ENCODE data around the gene SORCS2. TPM values are rescaled to one million over a fixed set of nuclear protein-coding genes. Genes with fewer than 3 reads are reported as not detected.

Gene SORCS2
- total and polyA plus RNA-seq, 2 of the 4 experiments (the other 2 are of a cell fraction): 0.36 to 0.62 TPM

DNA sequence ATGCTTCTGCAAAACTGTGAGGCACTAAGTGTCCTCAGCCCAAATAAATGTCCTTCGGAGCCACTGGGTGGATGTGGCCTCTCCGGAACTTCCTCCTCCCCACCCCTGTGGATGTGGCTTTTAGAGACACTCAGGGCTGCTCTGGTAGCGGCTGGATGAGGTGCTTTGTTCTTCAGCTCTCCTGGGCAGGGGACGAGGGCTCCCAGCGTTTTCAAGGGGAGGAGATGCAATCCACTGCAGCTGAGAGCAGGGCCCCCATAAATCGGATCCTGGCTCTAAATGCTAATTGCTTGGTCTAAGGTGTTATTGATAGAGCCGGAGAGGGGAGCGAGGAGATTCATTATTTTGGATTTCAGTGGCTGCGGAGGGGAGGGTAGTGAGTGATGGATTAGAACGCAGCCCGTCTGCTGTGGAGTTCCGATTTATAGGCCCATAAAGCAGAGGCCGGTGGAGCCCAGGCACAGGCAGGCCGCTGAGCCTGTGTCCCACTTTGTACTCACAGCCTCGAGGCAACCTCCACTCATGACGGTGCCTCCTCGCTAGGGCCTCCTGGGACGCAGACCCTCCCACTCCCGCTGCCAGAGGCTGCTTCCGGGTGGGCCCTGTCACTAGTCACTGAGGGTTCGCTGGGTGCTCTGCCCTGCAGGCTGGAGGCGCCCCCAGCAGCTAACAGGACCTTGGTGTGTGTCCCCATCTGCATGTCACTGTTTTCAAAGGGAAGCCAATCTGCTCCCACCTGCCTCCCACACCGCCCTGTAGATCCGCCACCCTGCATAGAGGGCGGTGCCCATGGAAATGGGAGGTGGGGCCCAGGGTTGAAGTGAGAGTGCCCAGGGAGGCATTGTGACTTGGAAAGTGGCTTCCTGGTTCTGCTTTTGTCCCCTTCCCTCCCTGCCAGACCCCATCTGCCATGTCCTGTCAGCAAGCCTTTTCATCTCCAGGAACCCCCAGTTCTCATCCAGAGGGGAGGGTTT, 377.8 kb downstream of the SORCS2 start:
- Histone ChIP-seq H3K4ac (ENCODE audit: low read depth, low read length) (no peak overlapping the region), H3K9ac (ENCODE audit: low read depth, low read length) (no peak overlapping the region), H3K4me1 (ENCODE audit: control insufficient read depth, insufficient read depth, low read length) (no peaks in the 10 kb centered on the region), H3K79me1 (ENCODE audit: low read depth in 1 of 2, low read length in 2 of 2) (no peaks in the 10 kb centered on the region), H3K9me1 (ENCODE audit: insufficient read depth, low read length) (no peaks in the 10 kb centered on the region), H3K23ac (ENCODE audit: low read depth, low read length) (no peak overlapping the region), H2AK9ac (replicated peaks; ENCODE audit: low read depth, low read length, poor library complexity) (no peak overlapping the region), H2AK5ac (ENCODE audit: low read depth, low read length) (no peak overlapping the region), H4K8ac (ENCODE audit: low read depth in 2 of 2, low read length in 2 of 2) (no peak overlapping the region), H3K27ac (ENCODE audit: insufficient read depth, low read length) (no peak overlapping the region), H2BK5ac (ENCODE audit: low read depth, low read length, poor library complexity, severe bottlenecking) (no peak overlapping the region), H3K56ac (ENCODE audit: extremely low read depth, insufficient read depth, low read length) (no peak overlapping the region), H2AFZ (replicated peaks; ENCODE audit: low read length, poor library complexity) (no peak overlapping the region), H3K14ac (replicated peaks; ENCODE audit: low read depth, low read length) (no peak overlapping the region), H3K9me3 (ENCODE audit: control insufficient read depth, insufficient read depth, low read length) (peaks cover 11% of the 10 kb centered on the region), H3K4me3 (ENCODE audit: insufficient read depth, low read depth, low read length) (no peak overlapping the region), H3K27me3 (ENCODE audit: control insufficient read depth, insufficient read depth, low read length) (peaks cover 6% of the 10 kb centered on the region), H4K5ac (ENCODE audit: low read depth, low read length) (no peak overlapping the region), H2BK120ac (ENCODE audit: low read depth, low read length) (no peak overlapping the region), H2BK20ac (ENCODE audit: low read depth, low read length) (no peak overlapping the region), H4K91ac (ENCODE audit: insufficient read depth, low read depth, low read length) (no peak overlapping the region), H4K20me1 (ENCODE audit: insufficient read depth, low read length) (no peaks in the 10 kb centered on the region), H3K4me2 (ENCODE audit: low read depth, low read length) (no peak overlapping the region), H3K36me3 (ENCODE audit: control insufficient read depth, insufficient read depth, low read length) (no peaks in the 10 kb centered on the region), H2BK15ac (ENCODE audit: low read depth, low read length) (no peak overlapping the region), H3K18ac (ENCODE audit: low read depth, low read length) (no peak overlapping the region)
- CTCF ChIA-PET: no interaction called here
- 48% methylated on average over 5 of the region's 25 CpGs; no CpG with 5 or more reads in 1 of the 2 experiments for WGBS, 2 experiments (ENCODE audit: extremely low coverage in 2 of 2, insufficient read length in 1 of 2)
- DNase-seq: no peak
- no peak for ATAC-seq (ENCODE audit: low read depth)
- in situ Hi-C loops (cut with MboI; ENCODE audit: low sequenced_read_pairs): no loop called here
- POLR2A ChIA-PET (ENCODE audit: unreplicated experiment): no interaction called here
- dilution Hi-C loops (cut with HindIII; ENCODE audit: low sequenced_read_pairs, unreplicated experiment): no loop called here
- BruUV-seq (replicated peaks): no TSS peak
- intact Hi-C loops (cut with micrococcal nuclease): no loop called here
- TF ChIP-seq SMC3 (IDR thresholded peaks at IDR 0.05; ENCODE audit: low read depth, low read length) (no peak), CHD1 (IDR thresholded peaks at IDR 0.05; ENCODE audit: low read depth, low read length) (no peak), MAZ (IDR thresholded peaks at IDR 0.05; ENCODE audit: borderline replicate concordance, low read depth, low read length) (no peak), POLR2A (IDR thresholded peaks at IDR 0.05; ENCODE audit: low read depth, low read length) (no peak), RFX5 (IDR thresholded peaks at IDR 0.05; ENCODE audit: low read depth, low read length) (no peak), RCOR1 (IDR thresholded peaks at IDR 0.05; ENCODE audit: insufficient replicate concordance, low read length) (no peak), USF2 (IDR thresholded peaks at IDR 0.05; ENCODE audit: low read depth, low read length) (no peak), RAD21 (IDR thresholded peaks at IDR 0.05; ENCODE audit: low read length) (no peak), NFE2L2 (IDR thresholded peaks at IDR 0.05; ENCODE audit: low read depth, low read length) (no peak), CEBPB (IDR thresholded peaks at IDR 0.05; ENCODE audit: low read depth, low read length) (no peak), FOS (IDR thresholded peaks at IDR 0.05; ENCODE audit: low read depth, low read length) (no peak), MXI1 (IDR thresholded peaks at IDR 0.05; ENCODE audit: borderline replicate concordance, low read depth, low read length) (no peak), MAFK (IDR thresholded peaks at IDR 0.05; ENCODE audit: low read depth, low read length) (no peak), CTCF (conservative IDR thresholded peaks at IDR 0.05; ENCODE audit: low read depth, low read length) (no peak), BHLHE40 (IDR thresholded peaks at IDR 0.05; ENCODE audit: low read depth, low read length) (no peak)
